OCI-LY1 (cell line): ENCODE data around the gene P2RY13.

Source experiments
- H2AFZ ChIP-seq: fragments of 200-600 bp; sonication (generic), shearing (Covaris generic); 2 replicates; pipeline ENCODE4 v1.6.0; 2014; ENCODE audit warnings: antibody characterized with exemption, mild to moderate bottlenecking, low read length
- H3F3A ChIP-seq: fragments of 200-600 bp; sonication (generic), shearing (Covaris generic); 2 replicates; pipeline ENCODE4 v1.6.0; 2014; ENCODE audit warnings: mild to moderate bottlenecking, antibody characterized with exemption, low read length, moderate library complexity; ENCODE audit not compliant: insufficient read depth
- H3K27ac ChIP-seq: fragments of 200-600 bp; sonication (generic); 2 replicates; pipeline ENCODE4 v1.5.1; 2014; ENCODE audit warnings: low read length, mixed run types, mild to moderate bottlenecking, low read depth; ENCODE audit not compliant: poor library complexity, severe bottlenecking
- H3K27me3 ChIP-seq: fragments of 200-600 bp; sonication (generic); 2 replicates; pipeline ENCODE4 v1.6.0; 2014; ENCODE audit warnings: antibody characterized with exemption, mild to moderate bottlenecking, low read length, moderate library complexity; ENCODE audit not compliant: insufficient read depth
- H3K36me3 ChIP-seq: fragments of 200-600 bp; sonication (generic); 2 replicates; pipeline ENCODE4 v1.6.1; 2014; ENCODE audit warnings: mild to moderate bottlenecking, antibody characterized with exemption, low read length, moderate library complexity, mixed read lengths; ENCODE audit not compliant: insufficient read depth
- H3K4me1 ChIP-seq: fragments of 200-600 bp; sonication (generic); 2 replicates; pipeline ENCODE4 v1.5.1; 2014; ENCODE audit warnings: mild to moderate bottlenecking, low read length, moderate library complexity; ENCODE audit not compliant: insufficient read depth, severe bottlenecking
- H3K4me2 ChIP-seq: fragments of 200-600 bp; sonication (generic), shearing (Covaris generic); 2 replicates; pipeline ENCODE4 v1.6.1; 2014; ENCODE audit warnings: low read length
- H3K4me3 ChIP-seq: fragments of 200-600 bp; sonication (generic); 2 replicates; pipeline ENCODE4 v1.5.1; 2014; ENCODE audit warnings: low read length, low read depth, mild to moderate bottlenecking, mixed read lengths; ENCODE audit not compliant: poor library complexity, severe bottlenecking
- H3K79me2 ChIP-seq: fragments of 200-600 bp; shearing (Covaris generic); 2 replicates; pipeline ENCODE4 v1.6.1; 2016; ENCODE audit warnings: mixed run types, low read length, mixed read lengths; ENCODE audit not compliant: insufficient read depth
- H3K9ac ChIP-seq: fragments of 200-600 bp; sonication (generic), shearing (Covaris generic); 2 replicates; pipeline ENCODE4 v1.6.1; 2014; ENCODE audit warnings: mild to moderate bottlenecking, low read length, mixed read lengths
- H3K9me2 ChIP-seq: fragments of 200-600 bp; sonication (generic), shearing (Covaris generic); 2 replicates; pipeline ENCODE4 v1.6.1; 2014; ENCODE audit warnings: low read depth, mild to moderate bottlenecking, low read length, mixed read lengths
- H3K9me3 ChIP-seq: fragments of 200-600 bp; shearing (Covaris generic); 2 replicates; pipeline ENCODE4 v1.6.1; 2014; ENCODE audit warnings: low read length, mixed read lengths
- H4K20me1 ChIP-seq: fragments of 200-600 bp; sonication (generic), shearing (Covaris generic); 2 replicates; pipeline ENCODE4 v1.6.0; 2016; ENCODE audit warnings: mild to moderate bottlenecking, low read length; ENCODE audit not compliant: insufficient read depth
- CTCF ChIP-seq: fragments of 200-600 bp; sonication (generic), shearing (Covaris generic); IDR thresholded peaks from 2 replicates; pipeline ENCODE4 v1.5.1; 2017; ENCODE audit warnings: mild to moderate bottlenecking, antibody characterized with exemption, low read length, moderate library complexity, mixed read lengths
- EZH2 ChIP-seq: fragments of 200-600 bp; sonication (generic), shearing (Covaris generic); IDR thresholded peaks from 2 replicates; pipeline ENCODE4 v1.8.0; 2017; ENCODE audit warnings: borderline replicate concordance, mixed run types, mild to moderate bottlenecking, antibody characterized with exemption, low read length, moderate library complexity, mixed read lengths

The P2RY13 gene

GRCh38 chr3:151305060-151305774, 24.1 kb downstream of the P2RY13 start:
- Histone ChIP-seq H2AFZ (no peak overlapping the region), H4K20me1 (no peaks in the 10 kb centered on the region), H3K4me1 (no peaks in the 10 kb centered on the region), H3K4me2 (no peak overlapping the region), H3K79me2 (no peaks in the 10 kb centered on the region), H3K9ac (no peak overlapping the region), H3K36me3 (no peaks in the 10 kb centered on the region), H3F3A (no peaks in the 10 kb centered on the region), H3K9me3 (no peaks in the 10 kb centered on the region), H3K4me3 (no peak overlapping the region), H3K9me2 (no peaks in the 10 kb centered on the region), H3K27me3 (no peaks in the 10 kb centered on the region), H3K27ac (no peak overlapping the region)
- TF ChIP-seq EZH2 (no peak), CTCF (no peak)

- no peaks in the 10 kb centered on the region for H3K4me1 ChIP-seq
- no peaks in the 10 kb centered on the region for H3K9me2 ChIP-seq
- no peaks in the 10 kb centered on the region for H4K20me1 ChIP-seq
- H3K9ac ChIP-seq: no peak overlapping the region
- H3K4me2 ChIP-seq: no peak overlapping the region
- H3K4me3 ChIP-seq: no peak overlapping the region
- H3F3A ChIP-seq: no peaks in the 10 kb centered on the region
- no peak overlapping the region for H2AFZ ChIP-seq
- no peak for TF ChIP-seq EZH2
- no peak for TF ChIP-seq CTCF
- no peak overlapping the region for H3K27ac ChIP-seq
- no peaks in the 10 kb centered on the region for H3K27me3 ChIP-seq
- no peaks in the 10 kb centered on the region for H3K36me3 ChIP-seq
- H3K79me2 ChIP-seq: no peaks in the 10 kb centered on the region
- H3K9me3 ChIP-seq: no peaks in the 10 kb centered on the region
Measured at GRCh38 chr3:151303751-151304150, 25.6 kb downstream of the P2RY13 start.

GRCh38 chr3:151301787-151302186, 27.6 kb downstream of the P2RY13 start:
- Histone ChIP-seq H3K79me2 (no peaks in the 10 kb centered on the region), H3K4me3 (no peak overlapping the region), H3K27me3 (no peaks in the 10 kb centered on the region), H3K9me2 (no peaks in the 10 kb centered on the region), H3K27ac (no peak overlapping the region), H3K36me3 (no peaks in the 10 kb centered on the region), H3F3A (no peaks in the 10 kb centered on the region), H4K20me1 (no peaks in the 10 kb centered on the region), H3K9me3 (no peaks in the 10 kb centered on the region), H3K4me2 (no peak overlapping the region), H3K9ac (no peak overlapping the region), H2AFZ (no peak overlapping the region), H3K4me1 (no peaks in the 10 kb centered on the region)
- TF ChIP-seq EZH2: no peak
- no peak for TF ChIP-seq CTCF
